Liver (tissue), 9 donors: Measurements from ENCODE around the gene DENND4C. TPM values are rescaled to one million over a fixed set of nuclear protein-coding genes. Genes with fewer than 3 reads are reported as not detected.
"Not testable (repeated sequence)": the region's sequence is repeated elsewhere in the genome, so short reads cannot be mapped to it uniquely, and the experiment has no call there.

Experiments used
- DNase-seq: peaks from one replicate; pipeline ENCODE4 v3.0.0-alpha.2; 2017; ENCODE audit warnings: low spot score
- H3K27ac ChIP-seq, 2 donors: one replicate each; pipeline ENCODE4 v1.7.0; 2013; ENCODE audit warnings: inconsistent platforms in 2 of 2, low read length in 2 of 2, control low read depth in 1 of 2, low read depth in 1 of 2, mild to moderate bottlenecking in 1 of 2
- H3K27me3 ChIP-seq, 4 donors: one replicate each; pipeline versions ENCODE4 v1.6.1 to v1.7.0; 2013; ENCODE audit warnings: low read length in 3 of 4, inconsistent platforms in 1 of 4, mild to moderate bottlenecking in 1 of 4, moderate library complexity in 1 of 4; ENCODE audit not compliant: control insufficient read depth in 4 of 4, insufficient read depth in 4 of 4
- H3K36me3 ChIP-seq, 4 donors: one replicate each; pipeline versions ENCODE4 v1.6.1 to v1.7.0; 2013; ENCODE audit warnings: low read length in 3 of 4, mild to moderate bottlenecking in 3 of 4, low read depth in 1 of 4, moderate library complexity in 1 of 4; ENCODE audit not compliant: control insufficient read depth in 4 of 4, insufficient read depth in 3 of 4
- H3K4me1 ChIP-seq, 4 donors: one replicate each; pipeline versions ENCODE4 v1.6.1 to v1.7.0; 2013; ENCODE audit warnings: low read length in 3 of 4, mild to moderate bottlenecking in 3 of 4, moderate library complexity in 1 of 4; ENCODE audit not compliant: control insufficient read depth in 4 of 4, insufficient read depth in 4 of 4
- H3K4me3 ChIP-seq, 3 donors: one replicate each; pipeline versions ENCODE4 v1.6.1 to v1.7.0; 2013; ENCODE audit warnings: low read length in 3 of 3, control low read depth in 1 of 3, low read depth in 1 of 3, mild to moderate bottlenecking in 1 of 3
- H3K9ac ChIP-seq, 2 donors: one replicate each; pipeline ENCODE4 v1.7.0; 2013; ENCODE audit warnings: low read length in 2 of 2, mild to moderate bottlenecking in 2 of 2, moderate library complexity in 2 of 2, control low read depth in 1 of 2, low read depth in 1 of 2
- H3K9me3 ChIP-seq, 4 donors: one replicate each; pipeline versions ENCODE4 v1.6.1 to v1.7.0; 2013; ENCODE audit warnings: low read length in 3 of 4; ENCODE audit not compliant: control insufficient read depth in 4 of 4
- EGR1 ChIP-seq, 2 donors: IDR thresholded peaks; 2 replicates each; pipeline ENCODE4 v1.6.1; 2016 to 2018; ENCODE audit warnings: antibody characterized with exemption in 2 of 2, low read depth in 2 of 2
- FOXA1 ChIP-seq: IDR thresholded peaks from 2 replicates; pipeline ENCODE4 v1.6.1; 2016; ENCODE audit warnings: antibody characterized with exemption
- FOXA2 ChIP-seq: IDR thresholded peaks from 2 replicates; pipeline ENCODE4 v1.6.1; 2016; ENCODE audit warnings: antibody characterized with exemption
- GABPA ChIP-seq, 2 donors: IDR thresholded peaks in 1 of 2; conservative IDR thresholded peaks in 1 of 2; 2 replicates each; pipeline ENCODE4 v1.6.1; 2016; ENCODE audit warnings: antibody characterized with exemption in 2 of 2, mild to moderate bottlenecking in 1 of 2, moderate library complexity in 1 of 2
- HNF4A ChIP-seq, 2 donors: conservative IDR thresholded peaks; 2 replicates each; pipeline ENCODE4 v1.6.1; 2016; ENCODE audit warnings: antibody characterized with exemption in 2 of 2, mild to moderate bottlenecking in 2 of 2
- HNF4G ChIP-seq: IDR thresholded peaks from 2 replicates; pipeline ENCODE4 v1.6.1; 2016; ENCODE audit warnings: antibody characterized with exemption
- JUND ChIP-seq, 2 donors: IDR thresholded peaks; 2 replicates each; pipeline ENCODE4 v1.6.1; 2016; ENCODE audit warnings: antibody characterized with exemption in 2 of 2
- NR2F2 ChIP-seq: IDR thresholded peaks from 2 replicates; pipeline ENCODE4 v1.6.1; 2016; ENCODE audit warnings: antibody characterized with exemption
- RAD21 ChIP-seq, 2 donors: IDR thresholded peaks; 2 replicates each; pipeline ENCODE4 v1.6.1; 2016; ENCODE audit warnings: antibody characterized with exemption in 2 of 2, mild to moderate bottlenecking in 2 of 2
- RXRA ChIP-seq, 2 donors: IDR thresholded peaks; 2 replicates each; pipeline ENCODE4 v1.6.1; 2017 to 2018; ENCODE audit warnings: antibody characterized with exemption in 2 of 2, mild to moderate bottlenecking in 1 of 2
- SP1 ChIP-seq: IDR thresholded peaks from 2 replicates; pipeline ENCODE4 v1.6.1; 2018; ENCODE audit warnings: antibody characterized with exemption, mild to moderate bottlenecking
- YY1 ChIP-seq: IDR thresholded peaks from 2 replicates; pipeline ENCODE4 v1.6.1; 2016; ENCODE audit warnings: antibody characterized with exemption, mild to moderate bottlenecking
- WGBS: extraction: QIAGEN DNeasy Blood & Tissue Kit; methylation state at CpG from one replicate; pipeline ENCODE4 v1.1.7; 2013; 5-methylcytosine and 5-hydroxymethylcytosine counted together
- polyA plus RNA-seq, 2 donors: library from polyadenylated mRNA; stranded (reverse) in 1 of 2; unstranded in 1 of 2; fragments of 200-250 nt in 1 of 2; fragments of >200 nt in 1 of 2; fragmentation: Nextera tagmentation in 1 of 2; extraction: Ambion mirVana in 1 of 2; gene quantifications; one replicate each; pipeline versions ENCODE4 v1.2.1 to v1.2.3, GENCODE V29; 2013 to 2015
- total RNA-seq, 2 donors: library from RNA; depleted of rRNA; stranded (reverse); fragments of >200 nt; gene quantifications; one replicate each; pipeline ENCODE4 v1.2.3, GENCODE V29; 2014
- TF ChIP-seq, protein P1 (sequence below): IDR thresholded peaks from 2 replicates; pipeline ENCODE4 v1.6.1; 2016; ENCODE audit warnings: antibody characterized with exemption
- TF ChIP-seq, protein P2 (sequence below): IDR thresholded peaks from 2 replicates; pipeline ENCODE4 v1.6.1; 2016; ENCODE audit warnings: antibody characterized with exemption
- TF ChIP-seq, protein P3 (sequence below): IDR thresholded peaks from 2 replicates; pipeline ENCODE4 v1.6.1; 2016; ENCODE audit warnings: antibody characterized with exemption, mild to moderate bottlenecking
- donor health status: healthy.
- donor health status: healthy.
- donor health status: healthy.
- donor health status: healthy.
- donor health status: healthy.

Gene DENND4C
- total and polyA plus RNA-seq, 4 donors: 6.9 to 54.9 (median 14.8) TPM

DNA sequence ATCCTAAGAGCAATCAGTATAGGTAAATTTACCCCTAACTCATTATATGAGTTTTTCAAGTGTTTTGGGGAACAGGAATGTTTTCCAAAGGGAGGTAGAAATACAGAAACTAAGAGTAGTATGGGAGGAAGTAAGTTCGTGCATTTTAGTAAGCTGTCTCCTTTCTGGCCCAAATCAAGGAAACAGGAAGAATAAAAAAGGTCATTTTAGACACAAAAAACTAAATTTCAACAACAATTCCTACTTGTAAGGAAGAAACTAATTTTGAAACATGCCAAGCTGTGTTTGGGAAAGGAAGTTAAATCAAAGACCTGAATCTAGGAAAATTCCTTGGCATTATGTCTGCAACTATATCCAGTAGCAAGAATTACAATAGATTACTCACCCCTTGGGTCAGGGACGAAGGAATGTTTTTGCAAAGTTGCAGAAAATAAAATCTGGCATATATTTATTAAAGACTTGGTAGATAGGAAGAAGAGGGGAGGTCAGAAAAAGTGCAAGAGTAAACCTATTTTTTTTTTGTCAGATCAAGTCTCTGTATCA is 156.1 kb downstream of the DENND4C start:
- Histone ChIP-seq H3K4me1 (no peaks in the 10 kb centered on the region), H3K4me3 (no peak overlapping the region), H3K9me3 (no peaks in the 10 kb centered on the region), H3K27me3 (no peaks in the 10 kb centered on the region), H3K36me3 (no peaks in the 10 kb centered on the region), H3K9ac (no peak overlapping the region), H3K27ac (peak overlapping the region in 1 of 2 donors; percentile 31)
- WGBS: 74% methylated on average over 2 of the region's 2 CpGs
- no peak for DNase-seq
- TF ChIP-seq YY1 (no peak), FOXA1 (no peak), RXRA (IDR thresholded peaks at IDR 0.05) (no peak), FOXA2 (no peak), RAD21 (IDR thresholded peaks at IDR 0.05) (no peak), JUND (IDR thresholded peaks at IDR 0.05) (no peak), HNF4A (conservative IDR thresholded peaks at IDR 0.05) (no peak)
- TF ChIP-seq, protein P1, sequence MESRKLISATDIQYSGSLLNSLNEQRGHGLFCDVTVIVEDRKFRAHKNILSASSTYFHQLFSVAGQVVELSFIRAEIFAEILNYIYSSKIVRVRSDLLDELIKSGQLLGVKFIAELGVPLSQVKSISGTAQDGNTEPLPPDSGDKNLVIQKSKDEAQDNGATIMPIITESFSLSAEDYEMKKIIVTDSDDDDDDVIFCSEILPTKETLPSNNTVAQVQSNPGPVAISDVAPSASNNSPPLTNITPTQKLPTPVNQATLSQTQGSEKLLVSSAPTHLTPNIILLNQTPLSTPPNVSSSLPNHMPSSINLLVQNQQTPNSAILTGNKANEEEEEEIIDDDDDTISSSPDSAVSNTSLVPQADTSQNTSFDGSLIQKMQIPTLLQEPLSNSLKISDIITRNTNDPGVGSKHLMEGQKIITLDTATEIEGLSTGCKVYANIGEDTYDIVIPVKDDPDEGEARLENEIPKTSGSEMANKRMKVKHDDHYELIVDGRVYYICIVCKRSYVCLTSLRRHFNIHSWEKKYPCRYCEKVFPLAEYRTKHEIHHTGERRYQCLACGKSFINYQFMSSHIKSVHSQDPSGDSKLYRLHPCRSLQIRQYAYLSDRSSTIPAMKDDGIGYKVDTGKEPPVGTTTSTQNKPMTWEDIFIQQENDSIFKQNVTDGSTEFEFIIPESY: no peak

DNA sequence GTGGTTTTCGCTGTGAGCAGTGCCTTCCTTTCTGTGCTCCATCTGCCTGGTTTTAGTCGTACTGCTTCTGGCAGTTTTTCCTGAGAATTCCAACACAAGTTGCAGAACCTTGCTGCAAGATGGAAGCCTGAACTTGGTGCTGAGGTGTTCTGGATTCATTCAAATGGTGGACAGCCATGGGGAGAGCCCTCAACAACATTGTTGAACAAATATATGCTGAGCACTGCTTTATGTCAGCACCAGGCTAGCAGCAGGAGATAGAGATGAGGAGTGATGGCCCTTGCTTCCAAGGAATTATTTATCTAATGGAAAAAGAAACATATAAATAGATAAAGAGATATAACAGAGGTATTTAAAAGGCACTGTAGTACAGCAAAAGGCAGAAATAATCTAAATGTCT is 156.8 kb downstream of the DENND4C start:
- Histone ChIP-seq H3K36me3 (no peaks in the 10 kb centered on the region), H3K4me1 (no peaks in the 10 kb centered on the region), H3K9me3 (no peaks in the 10 kb centered on the region), H3K27me3 (no peaks in the 10 kb centered on the region), H3K9ac (no peak overlapping the region), H3K27ac (no peak overlapping the region), H3K4me3 (no peak overlapping the region)
- no peak for DNase-seq
- 76% methylated on average over 2 of the region's 2 CpGs for WGBS
- TF ChIP-seq JUND (IDR thresholded peaks at IDR 0.05) (no peak), NR2F2 (no peak)
- TF ChIP-seq, protein P2, sequence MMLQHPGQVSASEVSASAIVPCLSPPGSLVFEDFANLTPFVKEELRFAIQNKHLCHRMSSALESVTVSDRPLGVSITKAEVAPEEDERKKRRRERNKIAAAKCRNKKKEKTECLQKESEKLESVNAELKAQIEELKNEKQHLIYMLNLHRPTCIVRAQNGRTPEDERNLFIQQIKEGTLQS: no peak

DNA sequence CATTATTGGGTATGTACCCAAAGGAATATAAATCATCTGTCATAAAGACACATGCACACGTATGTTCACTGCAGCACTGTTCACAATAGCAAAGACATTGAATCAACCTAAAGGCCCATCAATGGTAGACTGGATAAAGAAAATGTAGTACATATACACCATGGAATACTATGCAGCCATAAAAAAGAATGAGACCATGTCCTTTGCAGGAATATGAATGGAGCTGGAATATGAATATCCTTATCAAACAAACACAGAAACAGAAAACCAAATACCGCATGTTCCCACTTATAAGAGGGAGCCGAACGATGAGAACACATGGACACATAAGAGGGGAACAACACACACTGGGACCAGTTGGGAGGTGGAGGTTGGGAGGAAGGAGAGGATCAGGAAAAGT is 159.0 kb downstream of the DENND4C start:
- not testable (repeated sequence) for H3K36me3 ChIP-seq, H3K4me1 ChIP-seq, H3K27me3 ChIP-seq, H3K9ac ChIP-seq, DNase-seq, H3K27ac ChIP-seq, H3K9me3 ChIP-seq, H3K4me3 ChIP-seq
- 98% methylated on average over 4 of the region's 4 CpGs for WGBS

DNA sequence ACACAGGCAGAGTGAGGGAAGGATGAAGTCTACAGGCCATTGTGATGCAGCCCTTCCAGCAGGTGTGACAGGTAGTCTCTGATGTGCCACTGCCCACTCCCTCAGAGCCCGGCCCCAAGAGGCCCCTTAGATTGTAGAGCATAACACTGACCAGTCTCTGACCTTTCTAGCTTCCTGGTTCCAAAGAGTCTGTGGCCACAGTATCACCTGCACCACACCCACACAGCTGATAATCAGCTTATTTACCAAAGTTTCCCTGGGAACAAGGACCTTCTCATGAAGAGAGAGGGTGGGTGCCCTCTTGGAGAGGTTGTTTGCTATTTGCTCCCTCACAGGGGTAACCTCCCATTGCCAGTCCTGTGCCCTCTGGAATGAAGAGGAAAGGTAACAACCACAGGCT is 167.4 kb downstream of the DENND4C start:
- Histone ChIP-seq H3K36me3 (no peaks in the 10 kb centered on the region), H3K27me3 (no peaks in the 10 kb centered on the region), H3K4me1 (no peaks in the 10 kb centered on the region), H3K9me3 (no peaks in the 10 kb centered on the region), H3K9ac (no peak overlapping the region), H3K27ac (no peak overlapping the region), H3K4me3 (no peak overlapping the region)
- no peak for DNase-seq
- WGBS: 50% methylated on average over 1 of the region's 1 CpG
- TF ChIP-seq GABPA (IDR thresholded peaks at IDR 0.05 in 1 of 2, conservative IDR thresholded peaks at IDR 0.05 in 1 of 2) (no peak), SP1 (no peak), EGR1 (IDR thresholded peaks at IDR 0.05; ENCODE audit: low read depth in 2 of 2) (no peak), HNF4G (no peak), JUND (IDR thresholded peaks at IDR 0.05) (no peak), FOXA2 (no peak), NR2F2 (no peak), RAD21 (IDR thresholded peaks at IDR 0.05) (no peak)
- TF ChIP-seq, protein P3, sequence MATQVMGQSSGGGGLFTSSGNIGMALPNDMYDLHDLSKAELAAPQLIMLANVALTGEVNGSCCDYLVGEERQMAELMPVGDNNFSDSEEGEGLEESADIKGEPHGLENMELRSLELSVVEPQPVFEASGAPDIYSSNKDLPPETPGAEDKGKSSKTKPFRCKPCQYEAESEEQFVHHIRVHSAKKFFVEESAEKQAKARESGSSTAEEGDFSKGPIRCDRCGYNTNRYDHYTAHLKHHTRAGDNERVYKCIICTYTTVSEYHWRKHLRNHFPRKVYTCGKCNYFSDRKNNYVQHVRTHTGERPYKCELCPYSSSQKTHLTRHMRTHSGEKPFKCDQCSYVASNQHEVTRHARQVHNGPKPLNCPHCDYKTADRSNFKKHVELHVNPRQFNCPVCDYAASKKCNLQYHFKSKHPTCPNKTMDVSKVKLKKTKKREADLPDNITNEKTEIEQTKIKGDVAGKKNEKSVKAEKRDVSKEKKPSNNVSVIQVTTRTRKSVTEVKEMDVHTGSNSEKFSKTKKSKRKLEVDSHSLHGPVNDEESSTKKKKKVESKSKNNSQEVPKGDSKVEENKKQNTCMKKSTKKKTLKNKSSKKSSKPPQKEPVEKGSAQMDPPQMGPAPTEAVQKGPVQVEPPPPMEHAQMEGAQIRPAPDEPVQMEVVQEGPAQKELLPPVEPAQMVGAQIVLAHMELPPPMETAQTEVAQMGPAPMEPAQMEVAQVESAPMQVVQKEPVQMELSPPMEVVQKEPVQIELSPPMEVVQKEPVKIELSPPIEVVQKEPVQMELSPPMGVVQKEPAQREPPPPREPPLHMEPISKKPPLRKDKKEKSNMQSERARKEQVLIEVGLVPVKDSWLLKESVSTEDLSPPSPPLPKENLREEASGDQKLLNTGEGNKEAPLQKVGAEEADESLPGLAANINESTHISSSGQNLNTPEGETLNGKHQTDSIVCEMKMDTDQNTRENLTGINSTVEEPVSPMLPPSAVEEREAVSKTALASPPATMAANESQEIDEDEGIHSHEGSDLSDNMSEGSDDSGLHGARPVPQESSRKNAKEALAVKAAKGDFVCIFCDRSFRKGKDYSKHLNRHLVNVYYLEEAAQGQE: no peak
- TF ChIP-seq, protein P1: no peak
- TF ChIP-seq, protein P2: no peak
